GM12878 (cell line): ENCODE measurements around the gene GRIK1. TPM values are rescaled to one million over a fixed set of nuclear protein-coding genes. Genes with fewer than 3 reads are reported as not detected.

Experiments used
- ATAC-seq: fragments of 200-7000 bp; cut with Tn5 transposase; 3 replicates; pipeline ENCODE4 v1.9.1; 2020; ENCODE audit warnings: mild to moderate bottlenecking, moderate library complexity
- BruUV-seq: library from RNA; stranded (reverse); fragments of 400-500 nt; replicated peaks from 2 replicates; lab custom pipeline; 2021; lab: Mats Ljungman, UMichigan
- CTCF ChIA-PET: fragments of 300-600 bp; sonication (Branson Sonifier 250); formaldehyde crosslinking; extraction: SDS; loops from one replicate; lab custom pipeline; 2021; ENCODE audit warnings: inconsistent platforms; lab: Yijun Ruan, JAX
- POLR2A ChIA-PET: fragments of 350-600 bp; formaldehyde crosslinking; extraction: SDS; loops from one replicate; lab custom pipeline; 2021; ENCODE audit warnings: inconsistent platforms; lab: Charles Lee
- RAD21 ChIA-PET: fragments of 300-600 bp; sonication (Branson Sonifier 250); formaldehyde crosslinking; loops from one replicate; lab custom pipeline; 2023; ENCODE audit warnings: antibody characterized with exemption; ENCODE audit not compliant: unreplicated experiment; lab: Charles Lee
- SMC1A ChIA-PET: fragments of 300-600 bp; sonication (Branson Sonifier 250); formaldehyde crosslinking; loops from one replicate; lab custom pipeline; 2023; ENCODE audit not compliant: unreplicated experiment, uncharacterized antibody; lab: Charles Lee
- DNase-seq: peaks from one replicate; pipeline ENCODE4 v3.0.0-alpha.2; 2011; ENCODE audit warnings: low read depth, low spot score
- FAIRE-seq: peaks from 3 replicates; lab custom pipeline; 2011; peaks lifted over from hg19 to GRCh38; lab: Jason Lieb, UNC
- H2AFZ ChIP-seq: 2 replicates; pipeline ENCODE4 v1.6.0; 2011; ENCODE audit warnings: low read depth, low read length, control low read depth; ENCODE audit not compliant: control insufficient read depth
- H3K27ac ChIP-seq: 2 replicates; pipeline ENCODE4 v1.5.1; 2011; ENCODE audit warnings: control low read depth; ENCODE audit not compliant: control insufficient read depth, insufficient read depth
- H3K27me3 ChIP-seq, 2 experiments: replicated peaks in 1 of 2; 2 replicates each; pipeline versions ENCODE4 v1.6.0 to v1.6.1; 2011; ENCODE audit warnings: low read length in 1 of 2; ENCODE audit not compliant: control insufficient read depth in 2 of 2, insufficient read depth in 2 of 2
- H3K36me3 ChIP-seq, 2 experiments: 2 replicates each; pipeline ENCODE4 v1.5.1; 2011; ENCODE audit warnings: low read length in 1 of 2; ENCODE audit not compliant: control insufficient read depth in 2 of 2, insufficient read depth in 2 of 2
- H3K4me1 ChIP-seq: 2 replicates; pipeline ENCODE4 v1.6.1; 2011; ENCODE audit warnings: mild to moderate bottlenecking, low read length, moderate library complexity, mixed read lengths; ENCODE audit not compliant: control insufficient read depth, insufficient read depth
- H3K4me2 ChIP-seq: 2 replicates; pipeline ENCODE4 v1.6.0; 2011; ENCODE audit warnings: control low read depth; ENCODE audit not compliant: control insufficient read depth, insufficient read depth
- H3K4me3 ChIP-seq: fragments of 200-600 bp; sonication (generic); 2 replicates; pipeline ENCODE4 v1.5.1; 2016
- H3K79me2 ChIP-seq: 2 replicates; pipeline ENCODE4 v1.6.0; 2011; ENCODE audit warnings: low read length; ENCODE audit not compliant: control insufficient read depth, insufficient read depth
- H3K9ac ChIP-seq: 2 replicates; pipeline ENCODE4 v1.8.0; 2011; ENCODE audit warnings: low read length, control low read depth, mixed read lengths; ENCODE audit not compliant: control insufficient read depth, insufficient read depth
- H3K9me3 ChIP-seq: replicated peaks from 3 replicates; pipeline ENCODE4 v1.5.1; 2011; ENCODE audit warnings: mild to moderate bottlenecking, low read length; ENCODE audit not compliant: control insufficient read depth, insufficient read depth
- H4K20me1 ChIP-seq: 2 replicates; pipeline ENCODE4 v1.6.0; 2011; ENCODE audit not compliant: control insufficient read depth, insufficient read depth
- ASH2L ChIP-seq: fragments of 300-600, 200-600 bp; sonication (generic); IDR thresholded peaks from 2 replicates; pipeline ENCODE4 v1.6.1; 2017; ENCODE audit warnings: low read depth, mild to moderate bottlenecking, borderline replicate concordance
- BACH1 ChIP-seq: fragments of 450-650 bp; IDR thresholded peaks from 2 replicates; pipeline ENCODE4 v1.6.1; 2017; ENCODE audit warnings: mild to moderate bottlenecking, borderline replicate concordance
- EP300 ChIP-seq, 2 experiments: fragments of 150-350 bp in 1 of 2; IDR thresholded peaks; 2 replicates each; pipeline ENCODE4 v1.6.1; 2011 to 2012; ENCODE audit warnings: low read depth in 2 of 2, low read length in 2 of 2, borderline replicate concordance in 1 of 2, improper control_type of control experiment in 1 of 2, inconsistent platforms in 1 of 2; ENCODE audit not compliant: control insufficient read depth in 1 of 2
- ESRRA ChIP-seq: IDR thresholded peaks from 2 replicates; pipeline ENCODE4 v1.6.1; 2012; ENCODE audit warnings: mild to moderate bottlenecking, low read length, improper control_type of control experiment
- FOXM1 ChIP-seq: IDR thresholded peaks from 2 replicates; pipeline ENCODE4 v1.6.1; 2012; ENCODE audit warnings: low read depth, mild to moderate bottlenecking, inconsistent platforms, low read length, moderate library complexity
- HDGF ChIP-seq: fragments of 450-650 bp; IDR thresholded peaks from 2 replicates; pipeline ENCODE4 v1.6.1; 2016; ENCODE audit warnings: antibody characterized with exemption
- JUND ChIP-seq: IDR thresholded peaks from 2 replicates; pipeline ENCODE4 v1.6.1; 2012; ENCODE audit warnings: low read depth, mild to moderate bottlenecking, low read length, improper control_type of control experiment, moderate library complexity
- MXI1 ChIP-seq: fragments of 150-350 bp; IDR thresholded peaks from 2 replicates; pipeline ENCODE4 v1.6.1; 2011; ENCODE audit warnings: low read depth, mild to moderate bottlenecking, inconsistent platforms, low read length, improper control_type of control experiment
- NFIC ChIP-seq: IDR thresholded peaks from 2 replicates; pipeline ENCODE4 v1.6.1; 2012; ENCODE audit warnings: low read depth, mild to moderate bottlenecking, inconsistent platforms, low read length, moderate library complexity
- PAX8 ChIP-seq: fragments of 450-650 bp; IDR thresholded peaks from 2 replicates; pipeline ENCODE4 v1.6.1; 2017; ENCODE audit warnings: mild to moderate bottlenecking, moderate library complexity
- POU2F2 ChIP-seq: IDR thresholded peaks from 3 replicates; pipeline ENCODE4 v1.6.1; 2011; ENCODE audit warnings: low read depth, mild to moderate bottlenecking, low read length, borderline replicate concordance
- RFX5 ChIP-seq: IDR thresholded peaks from 2 replicates; pipeline ENCODE4 v1.6.1; 2011; ENCODE audit warnings: low read depth, low read length, improper control_type of control experiment
- SP1 ChIP-seq: IDR thresholded peaks from one replicate; pipeline ENCODE4 v1.6.1; 2011; ENCODE audit warnings: low read depth, low read length
- SREBF1 ChIP-seq: IDR thresholded peaks from 2 replicates; pipeline ENCODE4 v1.6.1; 2012; ENCODE audit warnings: mild to moderate bottlenecking, low read length
- STAT3 ChIP-seq: IDR thresholded peaks from 2 replicates; pipeline ENCODE4 v1.6.1; 2011; ENCODE audit warnings: low read depth, low read length, improper control_type of control experiment
- ZBED1 ChIP-seq: IDR thresholded peaks from 2 replicates; pipeline ENCODE4 v1.6.1; 2016; ENCODE audit warnings: borderline replicate concordance
- WGBS: methylation state at CpG from one replicate; pipeline ENCODE4 v1.1.6; 2016; ENCODE audit warnings: low lambda C conversion rate; ENCODE audit not compliant: insufficient replicate concordance, insufficient coverage; ENCODE audit errors: missing lambda C conversion rate; 5-methylcytosine and 5-hydroxymethylcytosine counted together
- in situ Hi-C: fragments of 300-500 bp; cut with MboI; formaldehyde crosslinking; loops from 9 replicates; pipeline ENCODE4 v1.14.3; 2018; ENCODE audit warnings: mixed read lengths
- intact Hi-C: fragments of 100-400 bp; cut with micrococcal nuclease; formaldehyde crosslinking; loops from one replicate; pipeline ENCODE4 v1.14.2; 2022; ENCODE audit not compliant: unreplicated experiment
- polyA plus RNA-seq, 11 experiments: library from polyadenylated mRNA; depleted of rRNA in 4 of 11; unstranded in 6 of 11; stranded (reverse) in 5 of 11; fragments of >200 nt; fragmentation: Nextera tagmentation in 4 of 11; fragmentation: Illumina TruSeq in 1 of 11; extraction: Ambion mirVana in 4 of 11; extraction: Trizol in 1 of 11; gene quantifications; 1 replicate in 1 of 11; 2 replicates in 10 of 11; pipeline versions ENCODE4 v1.2.1 to v1.2.3, GENCODE V29; 2011 to 2016; ENCODE audit warnings: inconsistent platforms in 2 of 11, missing spikeins in 2 of 11, low read depth in 1 of 11
- total RNA-seq, 4 experiments: library from RNA; depleted of rRNA in 3 of 4; stranded (reverse); fragments of >200 nt in 3 of 4; fragmentation: Illumina TruSeq in 1 of 4; extraction: Trizol in 1 of 4; gene quantifications; 2 replicates each; pipeline versions ENCODE4 v1.2.1 to v1.2.3, GENCODE V29; 2013 to 2021

GRIK1 gene
- total and polyA plus RNA-seq, 10 of the 15 experiments (the other 5 are each of a cell fraction or from before 2014, with no cell fraction given): 0.05 to 0.13 (median 0.09) TPM; not detected in 7

DNA sequence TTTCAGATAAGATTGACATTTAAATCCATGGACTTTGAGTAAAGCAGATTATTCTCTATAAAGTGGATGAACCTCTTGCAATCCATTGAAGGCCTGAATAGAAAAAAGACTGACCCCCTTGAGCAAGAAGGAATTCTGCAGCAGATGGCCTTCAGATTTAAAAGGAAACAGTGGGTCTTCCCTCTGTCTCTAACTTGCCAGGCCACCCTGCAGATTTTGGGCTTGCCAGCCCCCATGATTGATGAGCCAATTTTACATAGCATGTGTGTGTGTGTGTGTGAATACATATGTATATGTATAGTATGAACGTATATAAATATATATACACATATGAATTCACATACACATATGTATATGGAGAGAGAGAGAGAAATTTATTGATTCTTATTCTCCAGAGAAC is 113.4 kb downstream of the GRIK1 start:
- TF ChIP-seq ZBED1 (no peak), SREBF1 (no peak), PAX8 (no peak), FOXM1 (no peak), POU2F2 (no peak)
- CTCF ChIA-PET: no interaction called here
- FAIRE-seq (no peak), ATAC-seq (no peak), DNase-seq (no peak)
- no peaks in the 10 kb centered on the region for H4K20me1 ChIP-seq
- SMC1A ChIA-PET: no interaction called here
- no peak overlapping the region for H2AFZ ChIP-seq
- no peaks in the 10 kb centered on the region for H3K36me3 ChIP-seq
- no peaks in the 10 kb centered on the region for H3K79me2 ChIP-seq
- H3K27me3 ChIP-seq: no peaks in the 10 kb centered on the region
- no TSS peak for BruUV-seq
- in situ Hi-C loops: no loop called here
- no peak overlapping the region for H3K4me3 ChIP-seq
- POLR2A ChIA-PET: no interaction called here
- no peak overlapping the region for H3K4me2 ChIP-seq
- no peak overlapping the region for H3K9ac ChIP-seq
- intact Hi-C loops: no loop called here
- no peaks in the 10 kb centered on the region for H3K9me3 ChIP-seq
- no peak overlapping the region for H3K27ac ChIP-seq
- RAD21 ChIA-PET: no interaction called here
- H3K4me1 ChIP-seq: no peaks in the 10 kb centered on the region
- 29% methylated on average over 1 of the region's 1 CpG for WGBS

DNA sequence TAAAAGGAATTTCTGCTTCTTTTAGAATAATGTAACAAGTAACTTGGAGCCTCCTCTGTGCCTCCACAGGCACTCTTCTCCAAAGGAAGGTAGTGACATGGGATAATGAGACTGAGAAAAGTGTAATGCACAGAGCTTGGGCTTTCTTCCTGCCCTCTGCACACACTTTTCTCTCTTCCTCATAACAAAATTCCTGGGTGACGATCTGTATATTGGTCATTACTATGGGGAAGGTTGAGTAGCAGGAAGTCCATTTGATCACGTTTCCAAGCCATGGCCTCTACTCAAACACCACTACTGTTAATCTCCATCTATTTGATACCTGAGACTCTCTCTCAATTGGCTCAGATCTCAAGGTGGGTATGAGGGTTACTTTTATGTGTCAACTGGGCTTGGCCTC is 113.9 kb downstream of the GRIK1 start:
- no peaks in the 10 kb centered on the region for H3K9me3 ChIP-seq
- 0% methylated on average over 2 of the region's 2 CpGs for WGBS
- TF ChIP-seq JUND (no peak), STAT3 (no peak), ASH2L (no peak), HDGF (no peak), ESRRA (no peak), EP300 (IDR thresholded peaks at IDR 0.05; ENCODE audit: borderline replicate concordance in 1 of 2, control insufficient read depth in 1 of 2, low read depth in 2 of 2, low read length in 2 of 2) (no peak), MXI1 (no peak), RFX5 (no peak), NFIC (no peak), SP1 (no peak), BACH1 (no peak)
- TF ChIP-seq, all 136 proteins: peak for 0
- ChIA-PET CTCF (no interaction called here), SMC1A (no interaction called here), RAD21 (no interaction called here), POLR2A (no interaction called here)
- in situ Hi-C loops: no loop called here
- H3K9ac ChIP-seq: no peak overlapping the region
- no peaks in the 10 kb centered on the region for H3K4me1 ChIP-seq
- BruUV-seq: no TSS peak
- intact Hi-C loops: no loop called here
- no peaks in the 10 kb centered on the region for H4K20me1 ChIP-seq
- H3K27ac ChIP-seq: no peak overlapping the region
- H3K79me2 ChIP-seq: no peaks in the 10 kb centered on the region
- no peak overlapping the region for H3K4me3 ChIP-seq
- ATAC-seq: no peak
- FAIRE-seq: no peak
- H3K27me3 ChIP-seq: no peaks in the 10 kb centered on the region
- no peak overlapping the region for H2AFZ ChIP-seq
- H3K4me2 ChIP-seq: no peak overlapping the region
- DNase-seq: no peak
- H3K36me3 ChIP-seq: no peaks in the 10 kb centered on the region
